IPS DF 4.7 (cell line): ENCODE data around the gene CLIC6.

Source experiments
- DNase-seq: peaks from one replicate; pipeline ENCODE4 v3.0.0-alpha.2; 2013; ENCODE audit warnings: low spot score; ENCODE audit errors: extremely low read depth

The CLIC6 gene

DNA sequence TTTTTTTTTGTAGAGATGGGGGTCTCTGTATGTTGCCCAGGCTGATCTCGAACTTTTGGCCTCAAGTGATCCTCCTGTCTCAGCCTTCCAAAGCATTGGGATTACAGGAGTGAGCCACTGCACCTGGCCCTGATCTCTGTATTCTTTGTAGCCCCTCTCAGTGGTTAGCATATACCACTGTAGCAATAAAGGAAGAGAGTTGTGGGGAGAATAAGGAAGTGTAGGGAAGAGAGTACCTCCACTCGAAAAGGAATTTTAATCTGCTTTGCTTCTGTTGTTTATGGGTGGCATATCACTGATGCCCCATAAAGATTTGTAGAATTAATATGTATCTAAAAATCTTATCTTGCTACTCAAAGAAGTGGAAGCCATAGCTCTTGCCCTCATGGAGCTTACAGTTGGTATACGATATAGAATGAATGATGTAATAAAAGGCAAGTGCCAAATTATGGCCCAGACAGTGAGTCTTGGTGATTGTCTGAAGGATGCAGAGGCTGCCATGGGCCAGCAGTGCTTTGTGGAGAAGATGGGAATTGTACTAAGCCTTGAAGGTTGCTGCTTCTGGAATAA lies 96.0 kb downstream of the CLIC6 start:
- DNase-seq, result no peak

DNA sequence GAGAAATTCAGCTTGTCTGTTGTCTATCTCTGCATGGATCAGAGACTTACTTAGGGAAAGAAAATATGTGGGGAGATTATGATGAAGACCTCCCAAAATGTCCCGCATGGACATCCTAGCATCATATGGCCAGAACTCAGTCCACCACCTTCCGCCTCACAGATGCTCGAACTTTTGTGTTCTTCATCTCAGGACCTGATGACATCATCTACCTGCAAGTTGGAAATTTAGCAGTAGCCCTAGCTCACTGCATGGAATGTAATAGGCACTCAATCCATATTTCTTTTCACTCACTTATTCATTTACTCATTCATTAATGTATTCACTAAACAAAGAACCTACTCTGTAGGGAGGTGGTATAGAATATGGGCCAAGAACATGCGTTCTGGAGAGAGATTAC lies 96.8 kb downstream of the CLIC6 start:
- no peak for DNase-seq

GRCh38 chr21:34766862-34767261 lies 98.1 kb downstream of the CLIC6 start:
- no peak for DNase-seq
